CD4-positive, CD25-positive, alpha-beta regulatory T cell (primary cell): Measurements from ENCODE around the gene LRRC4B. TPM values are rescaled to one million over a fixed set of nuclear protein-coding genes. Genes with fewer than 3 reads are reported as not detected.

Experiments
- ATAC-seq, 2 donors: fragments of 150-1000 bp; cut with Tn5 transposase; one replicate each; pipeline ENCODE4 v1.10.0; 2021; ENCODE audit warnings: low read depth in 2 of 2, moderate number of reproducible peaks in 2 of 2, moderate library complexity in 1 of 2
- DNase-seq, 3 donors: peaks; one replicate each; pipeline versions ENCODE4 v3.0.0 to v3.0.0-alpha.2; 2012 to 2022; ENCODE audit warnings: mixed read lengths in 1 of 3
- H3K27ac ChIP-seq: one replicate; pipeline ENCODE4 v1.7.0; 2013; ENCODE audit warnings: mild to moderate bottlenecking, low read length; ENCODE audit not compliant: insufficient read depth, poor library complexity, severe bottlenecking
- H3K27me3 ChIP-seq: one replicate; pipeline ENCODE4 v1.7.0; 2013; ENCODE audit warnings: low read length; ENCODE audit not compliant: control insufficient read depth, insufficient read depth
- H3K36me3 ChIP-seq: one replicate; pipeline ENCODE4 v1.7.0; 2013; ENCODE audit warnings: mild to moderate bottlenecking, low read length, moderate library complexity; ENCODE audit not compliant: control insufficient read depth, insufficient read depth
- H3K4me1 ChIP-seq: 2 replicates; pipeline ENCODE4 v1.7.0; 2013; ENCODE audit warnings: mild to moderate bottlenecking, low read length; ENCODE audit not compliant: insufficient read depth, control insufficient read depth, poor library complexity, severe bottlenecking
- H3K4me3 ChIP-seq: one replicate; pipeline ENCODE4 v1.7.0; 2013; ENCODE audit warnings: low read depth, mild to moderate bottlenecking, low read length, moderate library complexity
- H3K9me3 ChIP-seq, 2 experiments: 1 replicate in 1 of 2; 2 replicates in 1 of 2; pipeline ENCODE4 v1.7.0; 2013; ENCODE audit warnings: low read length in 2 of 2, mild to moderate bottlenecking in 1 of 2, moderate library complexity in 1 of 2; ENCODE audit not compliant: control insufficient read depth in 2 of 2
- H3K27ac Mint-ChIP-seq, 3 donors: one replicate each; pipeline ENCODE4 v1.8.0; 2020 to 2022; ENCODE audit warnings: mild to moderate bottlenecking in 3 of 3, mixed read lengths in 3 of 3, moderate library complexity in 2 of 3
- H3K27me3 Mint-ChIP-seq: one replicate; pipeline ENCODE4 v1.8.0; 2022; ENCODE audit warnings: mild to moderate bottlenecking, mixed read lengths
- H3K36me3 Mint-ChIP-seq: one replicate; pipeline ENCODE4 v1.8.0; 2020; ENCODE audit warnings: mixed read lengths
- H3K4me1 Mint-ChIP-seq, 4 donors: one replicate each; pipeline ENCODE4 v1.8.0; 2020 to 2022; ENCODE audit warnings: mixed read lengths in 4 of 4, mild to moderate bottlenecking in 1 of 4
- H3K4me3 Mint-ChIP-seq, 4 donors: one replicate each; pipeline ENCODE4 v1.8.0; 2020 to 2022; ENCODE audit warnings: mild to moderate bottlenecking in 4 of 4, mixed read lengths in 4 of 4, moderate library complexity in 3 of 4
- H3K9me3 Mint-ChIP-seq, 7 donors: one replicate each; pipeline ENCODE4 v1.8.0; 2020 to 2022; ENCODE audit warnings: mixed read lengths in 7 of 7, mild to moderate bottlenecking in 3 of 7, moderate library complexity in 2 of 7
- polyA plus RNA-seq, 4 donors: library from polyadenylated mRNA; unstranded; fragments of 300-500 nt; fragmentation: Illumina TruSeq; gene quantifications; one replicate each; pipeline ENCODE4 v1.2.3, GENCODE V29; 2021
- total RNA-seq: library from RNA; stranded (reverse); gene quantifications from one replicate; pipeline ENCODE4 v1.2.3, GENCODE V29; 2022

The LRRC4B gene
- total and polyA plus RNA-seq, 5 donors from 2014 or later: not detected

DNA sequence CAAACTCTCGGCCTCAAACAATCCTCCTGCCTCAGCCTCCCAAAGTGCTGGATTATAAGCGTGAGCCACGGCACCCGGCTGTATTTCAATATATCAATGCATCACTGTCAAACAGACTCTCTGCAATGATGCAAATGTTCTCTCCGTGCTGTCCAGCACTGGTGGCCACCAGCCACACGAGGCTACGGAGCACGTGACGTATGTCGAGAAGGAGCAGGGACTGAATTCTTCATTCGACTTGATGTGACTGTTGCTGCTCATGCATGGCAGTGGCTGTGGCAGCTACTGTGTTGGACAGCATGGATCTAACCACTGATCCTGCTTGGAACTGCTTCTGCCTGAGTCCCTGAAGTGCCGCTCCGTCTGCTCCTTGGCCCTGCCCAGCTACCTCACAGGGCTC is 9.8 kb downstream of the LRRC4B start:
- Histone ChIP-seq H3K27me3 (no peaks in the 10 kb centered on the region), H3K27ac (no peak overlapping the region), H3K4me1 (peaks cover 12% of the 10 kb centered on the region), H3K9me3 (no peaks in the 10 kb centered on the region), H3K36me3 (no peaks in the 10 kb centered on the region), H3K4me3 (no peak overlapping the region)
- peaks cover 0 to 15% (median 8%) of the 10 kb centered on the region in 4 donors for H3K4me1 Mint-ChIP-seq
- ATAC-seq: no peak
- H3K36me3 Mint-ChIP-seq: no peaks in the 10 kb centered on the region
- H3K9me3 Mint-ChIP-seq: peaks cover 0 to 1% (median 0%) of the 10 kb centered on the region in 7 donors
- no peak overlapping the region for H3K4me3 Mint-ChIP-seq
- peaks cover 48% of the 10 kb centered on the region for H3K27me3 Mint-ChIP-seq
- H3K27ac Mint-ChIP-seq: no peak overlapping the region
- DNase-seq: no peak

DNA sequence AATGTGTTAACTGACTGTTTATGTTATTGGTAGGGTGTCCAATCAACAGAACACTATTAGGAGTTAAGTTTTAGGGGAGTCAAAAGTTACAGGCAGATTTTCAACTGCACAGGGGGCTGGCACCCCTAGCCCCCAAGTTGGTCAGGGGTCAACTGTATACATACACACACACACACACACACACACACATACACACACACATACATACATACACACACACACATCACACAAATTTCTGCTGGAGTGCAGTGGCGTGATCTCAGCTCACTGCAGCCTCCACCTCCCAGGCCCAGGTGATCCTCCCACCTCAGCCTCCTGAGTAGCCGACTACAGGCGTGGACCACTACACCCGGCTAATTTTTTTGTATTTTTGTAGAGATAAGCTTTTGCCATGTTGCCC is 10.2 kb downstream of the LRRC4B start:
- H3K27me3 Mint-ChIP-seq: peaks cover 49% of the 10 kb centered on the region
- ATAC-seq (no peak), DNase-seq (no peak)
- H3K4me3 Mint-ChIP-seq: no peak overlapping the region
- peaks cover 0 to 1% (median 0%) of the 10 kb centered on the region in 7 donors for H3K9me3 Mint-ChIP-seq
- Histone ChIP-seq H3K36me3 (no peaks in the 10 kb centered on the region), H3K27ac (no peak overlapping the region), H3K27me3 (no peaks in the 10 kb centered on the region), H3K4me3 (no peak overlapping the region), H3K4me1 (peaks cover 12% of the 10 kb centered on the region), H3K9me3 (no peaks in the 10 kb centered on the region)
- H3K27ac Mint-ChIP-seq: no peak overlapping the region
- H3K36me3 Mint-ChIP-seq: no peaks in the 10 kb centered on the region
- peaks cover 0 to 17% (median 10%) of the 10 kb centered on the region in 4 donors for H3K4me1 Mint-ChIP-seq

DNA sequence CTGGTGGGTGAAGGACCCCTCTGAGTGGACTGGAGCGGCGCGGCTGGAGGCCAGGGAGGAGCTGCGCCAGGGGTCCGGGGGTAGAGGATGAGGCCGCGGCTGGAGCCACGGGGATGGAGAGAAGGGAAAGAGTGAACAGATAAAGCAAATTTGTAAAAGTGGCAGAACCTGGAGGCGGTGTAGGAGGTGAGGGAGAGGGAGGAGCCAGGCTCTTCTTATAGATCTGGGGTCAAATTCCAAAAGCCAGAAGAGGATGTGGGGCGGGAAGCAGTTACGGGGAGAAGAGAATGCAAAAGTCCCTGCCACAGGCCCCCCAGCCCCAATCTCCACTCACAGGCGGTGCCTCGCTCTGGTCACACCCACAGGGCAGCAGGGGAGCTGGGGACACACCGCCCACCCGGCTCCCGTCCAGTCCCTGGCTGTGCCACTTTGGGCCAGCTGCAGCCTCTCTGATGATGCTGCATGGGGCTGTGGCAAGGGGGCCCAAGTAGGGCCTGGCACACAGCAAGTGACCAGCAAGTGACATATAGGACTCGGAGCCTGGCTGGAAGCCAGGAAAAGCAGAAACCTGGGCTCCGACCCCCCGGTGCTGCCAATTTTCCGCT is 11.1 kb downstream of the LRRC4B start:
- no peaks in the 10 kb centered on the region for H3K36me3 ChIP-seq
- Mint-ChIP-seq H3K4me1 (peaks cover 0 to 17% (median 11%) of the 10 kb centered on the region in 4 donors), H3K4me3 (peak overlapping the region in 3 of 4 donors; percentile 7 to 89 (median 8)), H3K27me3 (peaks cover 44% of the 10 kb centered on the region), H3K36me3 (no peaks in the 10 kb centered on the region), H3K9me3 (peaks cover 0 to 3% (median 0%) of the 10 kb centered on the region in 7 donors), H3K27ac (no peak overlapping the region)
- H3K9me3 ChIP-seq: no peaks in the 10 kb centered on the region
- peaks cover 12% of the 10 kb centered on the region for H3K4me1 ChIP-seq
- H3K27me3 ChIP-seq: no peaks in the 10 kb centered on the region
- no peak for ATAC-seq
- no peak overlapping the region for H3K4me3 ChIP-seq
- no peak for DNase-seq
- H3K27ac ChIP-seq: no peak overlapping the region

DNA sequence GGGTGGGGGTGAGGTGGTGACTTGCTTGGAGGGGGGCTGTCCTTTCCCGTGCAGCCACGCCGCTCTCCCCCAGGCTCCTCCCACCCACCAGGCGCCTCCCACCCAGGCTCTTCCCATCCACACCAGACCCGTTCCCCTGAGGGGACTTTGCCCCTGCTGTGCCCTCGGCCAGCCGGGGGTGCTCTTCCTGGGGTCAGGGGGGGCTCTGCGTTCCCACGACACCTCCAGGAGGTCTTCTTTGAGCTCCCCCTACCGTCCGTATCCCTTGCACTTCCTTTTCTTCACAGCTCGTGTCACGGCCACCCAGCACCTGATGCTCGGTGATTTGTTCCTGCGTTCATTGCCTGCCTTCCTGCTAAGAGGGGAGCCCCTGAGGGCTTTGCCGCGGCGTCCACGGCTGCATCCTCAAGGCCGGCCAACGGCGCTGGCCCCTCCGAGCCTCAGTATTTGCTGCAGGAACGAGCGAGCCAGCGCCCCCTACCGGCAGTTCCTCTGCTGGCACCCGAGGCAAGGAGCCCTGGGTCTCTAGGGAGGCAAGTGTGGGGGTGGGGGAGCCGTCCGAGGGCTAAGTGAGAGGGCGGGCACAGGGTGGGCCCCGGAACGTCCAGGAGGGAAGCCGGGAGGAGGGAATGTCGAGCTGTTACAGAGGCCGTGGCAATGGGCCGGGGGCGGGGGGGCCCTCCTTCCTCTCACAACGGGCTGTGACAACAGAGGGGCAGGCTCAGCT is 11.8 kb downstream of the LRRC4B start:
- no peaks in the 10 kb centered on the region for H3K36me3 ChIP-seq
- peak overlapping the region; percentile 81 to 95 (median 88) for H3K4me3 Mint-ChIP-seq

DNA sequence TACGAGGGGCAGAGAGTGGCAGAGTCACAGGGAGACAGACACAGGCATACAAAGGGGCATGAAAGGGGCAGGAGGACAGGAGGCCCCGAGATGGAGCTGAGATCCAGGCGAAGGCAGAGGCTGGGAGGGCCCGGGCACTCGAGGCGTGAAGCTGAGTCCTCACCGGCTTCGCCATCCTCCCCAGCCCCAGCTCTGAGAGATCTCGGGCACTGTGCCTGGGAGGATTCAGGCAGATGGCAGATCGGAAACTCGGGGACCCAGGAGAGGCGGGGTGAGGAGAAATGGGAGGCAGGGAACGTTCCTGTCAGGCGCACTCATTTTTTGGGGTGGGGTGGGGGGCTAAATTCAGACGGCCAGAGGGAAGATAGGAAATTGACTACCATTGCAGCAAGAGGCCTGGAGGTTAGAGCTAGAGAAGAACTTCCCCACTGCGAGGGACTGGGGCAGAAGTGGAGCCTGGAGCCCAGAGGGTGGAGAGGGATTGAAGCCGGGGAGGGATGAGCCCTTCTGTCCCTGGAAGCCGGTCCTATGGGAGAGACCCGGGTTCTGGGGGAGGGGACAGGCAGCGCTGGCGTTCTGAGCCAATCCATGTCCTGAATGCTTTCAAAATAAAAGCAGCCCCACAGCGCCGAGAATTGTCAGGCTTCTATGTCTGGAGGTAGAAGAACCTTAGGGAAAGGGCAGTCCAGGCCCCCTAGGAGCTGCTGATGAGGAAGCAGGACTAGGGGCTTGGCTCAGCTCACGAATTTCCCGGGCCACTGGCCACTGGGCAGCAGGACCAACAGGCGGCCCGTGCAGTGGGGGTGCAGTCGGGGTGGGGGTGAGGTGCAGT is 12.6 kb downstream of the LRRC4B start:
- Mint-ChIP-seq H3K36me3 (no peaks in the 10 kb centered on the region), H3K27ac (peak overlapping the region in 1 of 3 donors; percentile 79), H3K27me3 (peaks cover 44% of the 10 kb centered on the region), H3K4me3 (peak overlapping the region in 3 of 4 donors; percentile 33 to 85 (median 81)), H3K9me3 (peaks cover 0 to 3% (median 0%) of the 10 kb centered on the region in 7 donors), H3K4me1 (peaks cover 0 to 17% (median 11%) of the 10 kb centered on the region in 4 donors)
- Histone ChIP-seq H3K4me1 (peaks cover 12% of the 10 kb centered on the region), H3K27ac (no peak overlapping the region), H3K9me3 (no peaks in the 10 kb centered on the region), H3K36me3 (no peaks in the 10 kb centered on the region), H3K27me3 (no peaks in the 10 kb centered on the region), H3K4me3 (no peak overlapping the region)
- DNase-seq (no peak), ATAC-seq (no peak)

More for the DNA sequence above, 11.8 kb downstream of the LRRC4B start:
- H3K27me3 ChIP-seq: no peaks in the 10 kb centered on the region
- H3K27ac ChIP-seq: no peak overlapping the region
- Mint-ChIP-seq H3K27me3 (peaks cover 44% of the 10 kb centered on the region), H3K9me3 (peaks cover 0 to 3% (median 0%) of the 10 kb centered on the region in 7 donors), H3K36me3 (no peaks in the 10 kb centered on the region), H3K27ac (peak overlapping the region in 1 of 3 donors; percentile 68), H3K4me1 (peaks cover 0 to 17% (median 11%) of the 10 kb centered on the region in 4 donors)
- H3K9me3 ChIP-seq: no peaks in the 10 kb centered on the region
- DNase-seq: peak; percentile 44 to 61 (median 61)
- H3K4me1 ChIP-seq: peaks cover 12% of the 10 kb centered on the region
- peak overlapping the region; percentile 24 for H3K4me3 ChIP-seq
- peak in 1 of 2 donors; percentile 44 for ATAC-seq

DNA sequence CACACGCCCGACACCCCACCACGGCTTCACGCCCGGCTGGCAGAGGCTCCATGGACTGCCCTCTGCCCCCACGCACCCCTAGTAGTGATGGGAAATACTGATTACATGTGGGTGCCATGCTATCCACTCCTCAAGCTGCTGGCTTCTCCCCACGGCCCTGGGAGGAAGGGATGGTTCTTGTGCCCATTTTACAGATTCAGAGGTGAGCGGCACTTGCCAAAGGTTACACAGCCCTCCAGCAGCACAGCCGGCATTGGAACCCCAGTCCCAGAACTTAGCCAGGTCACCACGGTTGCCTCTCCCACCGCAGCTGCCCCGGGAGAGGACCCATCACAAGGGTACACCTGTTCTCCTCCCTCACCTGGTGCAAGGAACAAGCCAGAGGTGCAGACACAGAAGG is 13.2 kb downstream of the LRRC4B start:
- no peak for DNase-seq
- H3K27ac Mint-ChIP-seq: peak overlapping the region in 1 of 3 donors; percentile 79
- H3K27ac ChIP-seq: no peak overlapping the region
- peaks cover 12% of the 10 kb centered on the region for H3K4me1 ChIP-seq
- H3K9me3 Mint-ChIP-seq: peaks cover 0 to 3% (median 0%) of the 10 kb centered on the region in 7 donors
- no peaks in the 10 kb centered on the region for H3K36me3 Mint-ChIP-seq
- H3K4me1 Mint-ChIP-seq: peaks cover 0 to 20% (median 11%) of the 10 kb centered on the region in 4 donors
- H3K36me3 ChIP-seq: no peaks in the 10 kb centered on the region
- H3K27me3 Mint-ChIP-seq: peaks cover 44% of the 10 kb centered on the region
- no peaks in the 10 kb centered on the region for H3K9me3 ChIP-seq
- ATAC-seq: no peak
- no peak overlapping the region for H3K4me3 ChIP-seq
- H3K27me3 ChIP-seq: no peaks in the 10 kb centered on the region
- H3K4me3 Mint-ChIP-seq: peak overlapping the region in 2 of 4 donors; percentile 33 to 85

DNA sequence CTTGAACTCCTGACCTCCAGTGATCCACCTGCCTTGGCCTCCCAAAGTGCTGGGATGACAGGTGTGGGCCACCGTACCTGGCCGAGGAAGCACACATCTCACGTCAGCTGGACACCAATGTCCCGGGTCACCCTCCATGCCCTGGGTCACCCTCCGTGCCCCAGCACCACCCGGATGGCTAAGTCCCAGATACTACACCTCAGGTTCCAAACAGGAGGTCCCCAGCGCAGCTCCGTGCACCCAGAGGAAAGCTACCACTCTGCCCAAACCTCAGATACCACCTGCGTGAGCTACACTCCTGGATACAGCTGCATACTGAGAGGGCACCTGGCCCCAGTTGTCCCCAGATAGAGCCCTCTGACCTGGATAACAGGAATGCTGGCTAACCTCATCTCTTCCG is 14.0 kb downstream of the LRRC4B start:
- Histone ChIP-seq H3K4me1 (peaks cover 12% of the 10 kb centered on the region), H3K27ac (no peak overlapping the region), H3K4me3 (no peak overlapping the region), H3K9me3 (no peaks in the 10 kb centered on the region), H3K27me3 (no peaks in the 10 kb centered on the region), H3K36me3 (no peaks in the 10 kb centered on the region)
- DNase-seq (no peak), ATAC-seq (no peak)
- Mint-ChIP-seq H3K27me3 (peaks cover 41% of the 10 kb centered on the region), H3K4me1 (peaks cover 0 to 20% (median 11%) of the 10 kb centered on the region in 4 donors), H3K4me3 (no peak overlapping the region), H3K36me3 (no peaks in the 10 kb centered on the region), H3K9me3 (peaks cover 0 to 3% (median 0%) of the 10 kb centered on the region in 7 donors), H3K27ac (no peak overlapping the region)
